Chondrocyte (in vitro differentiated cells): ENCODE results near the gene PRKAG1. TPM values are rescaled to one million over a fixed set of nuclear protein-coding genes. Genes with fewer than 3 reads are reported as not detected.

ENCODE experiments used
- DNase-seq: peaks from one replicate; pipeline ENCODE4 v3.0.0; 2021; ENCODE audit warnings: mixed read lengths, low spot score
- H3K27ac Mint-ChIP-seq: one replicate; pipeline ENCODE4 v1.8.0; 2021; ENCODE audit warnings: mild to moderate bottlenecking, moderate library complexity, mixed read lengths; ENCODE audit not compliant: unreplicated experiment
- H3K27me3 Mint-ChIP-seq: 2 replicates; pipeline ENCODE4 v1.8.0; 2021; ENCODE audit warnings: low read depth, mixed read lengths
- H3K36me3 Mint-ChIP-seq: 2 replicates; pipeline ENCODE4 v1.8.0; 2021; ENCODE audit warnings: low read depth, mixed read lengths
- H3K4me1 Mint-ChIP-seq: 2 replicates; pipeline ENCODE4 v1.8.0; 2021; ENCODE audit warnings: low read depth, mild to moderate bottlenecking, mixed read lengths
- H3K4me3 Mint-ChIP-seq: one replicate; pipeline ENCODE4 v1.8.0; 2021; ENCODE audit warnings: mild to moderate bottlenecking, moderate library complexity, mixed read lengths; ENCODE audit not compliant: unreplicated experiment
- H3K9me3 Mint-ChIP-seq: 2 replicates; pipeline ENCODE4 v1.8.0; 2021; ENCODE audit warnings: low read depth, mixed read lengths
- total RNA-seq: library from RNA; stranded (reverse); gene quantifications from 3 replicates; pipeline ENCODE4 v1.2.1, GENCODE V29; 2021
- TF ChIP-seq, protein P1 (sequence below): fragments of 200-600 bp; sonication (generic); IDR thresholded peaks from 2 replicates; pipeline ENCODE4 v1.5.0; 2021; ENCODE audit warnings: antibody characterized with exemption, mild to moderate bottlenecking, moderate library complexity

Gene PRKAG1
- total RNA-seq, 1 donor from 2014 or later, result 61.7 TPM

- peak; percentile 85 for DNase-seq
- no peak overlapping the region for H3K27ac Mint-ChIP-seq
These were observed 12.4 kb upstream of the PRKAG1 start for GRCh38 chr12:49030714-49031572.

DNA sequence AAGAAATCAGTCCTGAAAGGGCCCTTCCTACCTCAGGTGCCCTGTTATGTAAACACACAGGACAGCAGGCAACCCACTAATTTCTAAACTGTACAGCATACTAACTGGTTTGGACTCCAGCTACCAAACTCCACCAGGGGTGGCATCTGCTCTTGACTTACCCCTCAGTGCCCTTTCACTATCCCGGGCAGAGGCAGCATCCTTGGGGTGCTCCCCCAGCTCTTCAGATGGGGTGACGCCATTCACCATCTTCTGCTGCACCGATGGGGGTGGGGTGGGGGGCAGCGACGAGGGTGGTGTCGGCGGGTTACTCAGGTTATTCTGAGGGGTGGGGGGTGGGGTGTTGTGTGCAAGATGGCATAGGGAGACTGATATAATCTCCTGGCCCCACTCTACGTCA is 11.5 kb upstream of the PRKAG1 start:
- Mint-ChIP-seq H3K27ac (no peak overlapping the region), H3K4me1 (no peaks in the 10 kb centered on the region), H3K36me3 (peaks cover 31% of the 10 kb centered on the region), H3K9me3 (no peaks in the 10 kb centered on the region), H3K27me3 (no peaks in the 10 kb centered on the region), H3K4me3 (no peak overlapping the region)
- DNase-seq, result peak; percentile 30
- TF ChIP-seq, protein P1, sequence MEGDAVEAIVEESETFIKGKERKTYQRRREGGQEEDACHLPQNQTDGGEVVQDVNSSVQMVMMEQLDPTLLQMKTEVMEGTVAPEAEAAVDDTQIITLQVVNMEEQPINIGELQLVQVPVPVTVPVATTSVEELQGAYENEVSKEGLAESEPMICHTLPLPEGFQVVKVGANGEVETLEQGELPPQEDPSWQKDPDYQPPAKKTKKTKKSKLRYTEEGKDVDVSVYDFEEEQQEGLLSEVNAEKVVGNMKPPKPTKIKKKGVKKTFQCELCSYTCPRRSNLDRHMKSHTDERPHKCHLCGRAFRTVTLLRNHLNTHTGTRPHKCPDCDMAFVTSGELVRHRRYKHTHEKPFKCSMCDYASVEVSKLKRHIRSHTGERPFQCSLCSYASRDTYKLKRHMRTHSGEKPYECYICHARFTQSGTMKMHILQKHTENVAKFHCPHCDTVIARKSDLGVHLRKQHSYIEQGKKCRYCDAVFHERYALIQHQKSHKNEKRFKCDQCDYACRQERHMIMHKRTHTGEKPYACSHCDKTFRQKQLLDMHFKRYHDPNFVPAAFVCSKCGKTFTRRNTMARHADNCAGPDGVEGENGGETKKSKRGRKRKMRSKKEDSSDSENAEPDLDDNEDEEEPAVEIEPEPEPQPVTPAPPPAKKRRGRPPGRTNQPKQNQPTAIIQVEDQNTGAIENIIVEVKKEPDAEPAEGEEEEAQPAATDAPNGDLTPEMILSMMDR, result no peak

More at GRCh38 chr12:49030714-49031572, 12.4 kb upstream of the PRKAG1 start:
- no peak overlapping the region for H3K4me3 Mint-ChIP-seq
- H3K27me3 Mint-ChIP-seq, result no peaks in the 10 kb centered on the region
- no peaks in the 10 kb centered on the region for H3K9me3 Mint-ChIP-seq
- peaks cover 29% of the 10 kb centered on the region for H3K36me3 Mint-ChIP-seq
- no peaks in the 10 kb centered on the region for H3K4me1 Mint-ChIP-seq
- TF ChIP-seq, protein P1, result no peak

- Mint-ChIP-seq H3K4me1 (no peaks in the 10 kb centered on the region), H3K9me3 (no peaks in the 10 kb centered on the region), H3K36me3 (peaks cover 29% of the 10 kb centered on the region), H3K4me3 (no peak overlapping the region), H3K27ac (no peak overlapping the region), H3K27me3 (no peaks in the 10 kb centered on the region)
- TF ChIP-seq, protein P1, result no peak
- peak; percentile 77 for DNase-seq
These were observed 10.2 kb upstream of the PRKAG1 start for GRCh38 chr12:49028666-49029275.

- TF ChIP-seq, protein P1, result no peak
- H3K36me3 Mint-ChIP-seq, result peaks cover 29% of the 10 kb centered on the region
- no peak overlapping the region for H3K4me3 Mint-ChIP-seq
- peak; percentile 65 for DNase-seq
- H3K27ac Mint-ChIP-seq, result no peak overlapping the region
- H3K9me3 Mint-ChIP-seq, result no peaks in the 10 kb centered on the region
- no peaks in the 10 kb centered on the region for H3K27me3 Mint-ChIP-seq
- no peaks in the 10 kb centered on the region for H3K4me1 Mint-ChIP-seq
These were observed 9.4 kb upstream of the PRKAG1 start for GRCh38 chr12:49027846-49028555.
